ENCODE data around the gene MAP4.

The MAP4 gene

DNA sequence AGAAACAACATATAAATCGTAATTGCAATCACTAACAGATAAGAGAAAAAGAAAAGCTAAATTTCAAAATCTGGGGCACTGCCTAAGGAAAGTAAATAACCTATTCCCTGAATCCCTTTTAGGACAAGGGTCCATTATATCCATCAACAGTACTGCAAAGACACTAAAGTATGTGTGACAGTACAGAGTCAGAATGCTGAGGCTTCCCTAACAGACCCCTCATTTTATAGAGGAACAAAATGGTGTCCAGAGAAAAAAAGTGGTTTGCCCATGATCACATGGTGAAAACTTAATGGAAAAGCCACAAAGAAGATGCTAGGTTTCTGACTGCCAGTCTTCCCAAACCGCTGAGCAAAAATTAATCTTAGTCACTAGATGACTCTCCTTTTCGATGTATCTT is 119.5 kb downstream of the MAP4 start:
- Histone ChIP-seq H3K4me3 (ENCODE audit: low read depth, low read length) (no peak overlapping the region), H3K4me1 (ENCODE audit: control insufficient read depth, insufficient read depth, low read length) (no peaks in the 10 kb centered on the region), H3K27ac (ENCODE audit: extremely low read depth, low read depth, low read length) (no peak overlapping the region), H3K36me3 (ENCODE audit: control insufficient read depth in 2 of 2, insufficient read depth in 1 of 2, low read length in 2 of 2) (peaks cover 0 to 11% of the 10 kb centered on the region in 2 experiments; a peak in 1 of 3 replicates), H3K9me3 (ENCODE audit: control insufficient read depth, insufficient read depth, low read depth, low read length) (no peaks in the 10 kb centered on the region)
- ChIA-PET POLR2A (no interaction called here), CTCF (no interaction called here)
- TF ChIP-seq, protein P1, sequence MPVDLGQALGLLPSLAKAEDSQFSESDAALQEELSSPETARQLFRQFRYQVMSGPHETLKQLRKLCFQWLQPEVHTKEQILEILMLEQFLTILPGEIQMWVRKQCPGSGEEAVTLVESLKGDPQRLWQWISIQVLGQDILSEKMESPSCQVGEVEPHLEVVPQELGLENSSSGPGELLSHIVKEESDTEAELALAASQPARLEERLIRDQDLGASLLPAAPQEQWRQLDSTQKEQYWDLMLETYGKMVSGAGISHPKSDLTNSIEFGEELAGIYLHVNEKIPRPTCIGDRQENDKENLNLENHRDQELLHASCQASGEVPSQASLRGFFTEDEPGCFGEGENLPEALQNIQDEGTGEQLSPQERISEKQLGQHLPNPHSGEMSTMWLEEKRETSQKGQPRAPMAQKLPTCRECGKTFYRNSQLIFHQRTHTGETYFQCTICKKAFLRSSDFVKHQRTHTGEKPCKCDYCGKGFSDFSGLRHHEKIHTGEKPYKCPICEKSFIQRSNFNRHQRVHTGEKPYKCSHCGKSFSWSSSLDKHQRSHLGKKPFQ (tag by site-specific recombination; IDR thresholded peaks at IDR 0.05): no peak
- TF ChIP-seq, protein P2, sequence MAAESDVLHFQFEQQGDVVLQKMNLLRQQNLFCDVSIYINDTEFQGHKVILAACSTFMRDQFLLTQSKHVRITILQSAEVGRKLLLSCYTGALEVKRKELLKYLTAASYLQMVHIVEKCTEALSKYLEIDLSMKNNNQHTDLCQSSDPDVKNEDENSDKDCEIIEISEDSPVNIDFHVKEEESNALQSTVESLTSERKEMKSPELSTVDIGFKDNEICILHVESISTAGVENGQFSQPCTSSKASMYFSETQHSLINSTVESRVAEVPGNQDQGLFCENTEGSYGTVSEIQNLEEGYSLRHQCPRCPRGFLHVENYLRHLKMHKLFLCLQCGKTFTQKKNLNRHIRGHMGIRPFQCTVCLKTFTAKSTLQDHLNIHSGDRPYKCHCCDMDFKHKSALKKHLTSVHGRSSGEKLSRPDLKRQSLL (tag by site-specific recombination; IDR thresholded peaks at IDR 0.05): no peak
- TF ChIP-seq SCRT2 (tag by site-specific recombination; IDR thresholded peaks at IDR 0.05) (no peak), ZNF335 (tag by site-specific recombination; conservative IDR thresholded peaks at IDR 0.05) (no peak), ZNF404 (tag by site-specific recombination; IDR thresholded peaks at IDR 0.05) (no peak), ZFP69B (tag by site-specific recombination; IDR thresholded peaks at IDR 0.05) (no peak), ZNF311 (tag by site-specific recombination; IDR thresholded peaks at IDR 0.05; ENCODE audit: borderline replicate concordance) (no peak), ZNF121 (tag by site-specific recombination; IDR thresholded peaks at IDR 0.05) (no peak), PRDM1 (tag by site-specific recombination; IDR thresholded peaks at IDR 0.05) (no peak)
- TF ChIP-seq, protein P3, sequence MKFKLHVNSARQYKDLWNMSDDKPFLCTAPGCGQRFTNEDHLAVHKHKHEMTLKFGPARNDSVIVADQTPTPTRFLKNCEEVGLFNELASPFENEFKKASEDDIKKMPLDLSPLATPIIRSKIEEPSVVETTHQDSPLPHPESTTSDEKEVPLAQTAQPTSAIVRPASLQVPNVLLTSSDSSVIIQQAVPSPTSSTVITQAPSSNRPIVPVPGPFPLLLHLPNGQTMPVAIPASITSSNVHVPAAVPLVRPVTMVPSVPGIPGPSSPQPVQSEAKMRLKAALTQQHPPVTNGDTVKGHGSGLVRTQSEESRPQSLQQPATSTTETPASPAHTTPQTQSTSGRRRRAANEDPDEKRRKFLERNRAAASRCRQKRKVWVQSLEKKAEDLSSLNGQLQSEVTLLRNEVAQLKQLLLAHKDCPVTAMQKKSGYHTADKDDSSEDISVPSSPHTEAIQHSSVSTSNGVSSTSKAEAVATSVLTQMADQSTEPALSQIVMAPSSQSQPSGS (tag by site-specific recombination; IDR thresholded peaks at IDR 0.05; ENCODE audit: low read depth): no peak

DNA sequence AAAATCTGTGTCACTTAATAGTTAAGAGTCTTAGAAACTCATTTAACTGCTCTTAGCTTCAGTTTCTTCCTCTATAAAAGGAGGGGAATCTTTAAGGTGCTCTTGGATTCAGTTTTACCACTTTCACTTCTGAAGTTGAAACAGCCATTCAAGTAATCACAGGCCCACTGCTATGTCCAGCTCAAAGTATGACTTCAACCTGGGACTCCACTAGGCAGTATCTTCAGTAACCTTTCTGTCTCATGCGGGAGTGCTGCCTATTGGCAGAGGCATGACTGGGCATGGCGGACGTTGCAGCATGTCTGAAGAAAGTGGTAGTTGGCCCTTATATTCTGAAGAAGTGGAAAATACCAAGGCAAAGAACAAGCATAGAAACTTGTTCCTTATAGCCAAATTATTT is 121.0 kb downstream of the MAP4 start:
- no peaks in the 10 kb centered on the region for H3K4me1 ChIP-seq (ENCODE audit: control insufficient read depth, insufficient read depth, low read length)
- H3K9me3 ChIP-seq (ENCODE audit: control insufficient read depth, insufficient read depth, low read depth, low read length): no peaks in the 10 kb centered on the region
- POLR2A ChIA-PET: no interaction called here
- H3K27ac ChIP-seq (ENCODE audit: extremely low read depth, low read depth, low read length): no peak overlapping the region
- no peak overlapping the region for H3K4me3 ChIP-seq (ENCODE audit: low read depth, low read length)
- H3K36me3 ChIP-seq (ENCODE audit: control insufficient read depth in 2 of 2, insufficient read depth in 1 of 2, low read length in 2 of 2): peaks cover 0 to 23% of the 10 kb centered on the region in 2 experiments; a peak in 1 of 3 replicates
- CTCF ChIA-PET: no interaction called here
- TF ChIP-seq, protein P4, sequence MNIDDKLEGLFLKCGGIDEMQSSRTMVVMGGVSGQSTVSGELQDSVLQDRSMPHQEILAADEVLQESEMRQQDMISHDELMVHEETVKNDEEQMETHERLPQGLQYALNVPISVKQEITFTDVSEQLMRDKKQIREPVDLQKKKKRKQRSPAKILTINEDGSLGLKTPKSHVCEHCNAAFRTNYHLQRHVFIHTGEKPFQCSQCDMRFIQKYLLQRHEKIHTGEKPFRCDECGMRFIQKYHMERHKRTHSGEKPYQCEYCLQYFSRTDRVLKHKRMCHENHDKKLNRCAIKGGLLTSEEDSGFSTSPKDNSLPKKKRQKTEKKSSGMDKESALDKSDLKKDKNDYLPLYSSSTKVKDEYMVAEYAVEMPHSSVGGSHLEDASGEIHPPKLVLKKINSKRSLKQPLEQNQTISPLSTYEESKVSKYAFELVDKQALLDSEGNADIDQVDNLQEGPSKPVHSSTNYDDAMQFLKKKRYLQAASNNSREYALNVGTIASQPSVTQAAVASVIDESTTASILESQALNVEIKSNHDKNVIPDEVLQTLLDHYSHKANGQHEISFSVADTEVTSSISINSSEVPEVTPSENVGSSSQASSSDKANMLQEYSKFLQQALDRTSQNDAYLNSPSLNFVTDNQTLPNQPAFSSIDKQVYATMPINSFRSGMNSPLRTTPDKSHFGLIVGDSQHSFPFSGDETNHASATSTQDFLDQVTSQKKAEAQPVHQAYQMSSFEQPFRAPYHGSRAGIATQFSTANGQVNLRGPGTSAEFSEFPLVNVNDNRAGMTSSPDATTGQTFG (tag by site-specific recombination; IDR thresholded peaks at IDR 0.05; ENCODE audit: borderline replicate concordance): no peak
- no peak for TF ChIP-seq ZNF184 (tag by site-specific recombination; IDR thresholded peaks at IDR 0.05)
- TF ChIP-seq ZNF292 (tag by site-specific recombination; IDR thresholded peaks at IDR 0.05; ENCODE audit: borderline replicate concordance, low read depth): no peak
- no peak for TF ChIP-seq ZNF223 (tag by site-specific recombination; IDR thresholded peaks at IDR 0.05)
- TF ChIP-seq ZNF202 (tag by site-specific recombination; IDR thresholded peaks at IDR 0.05; ENCODE audit: borderline replicate concordance): no peak
- no peak for TF ChIP-seq ZNF654 (tag by site-specific recombination; IDR thresholded peaks at IDR 0.05; ENCODE audit: low read depth)
- TF ChIP-seq GLI4 (tag by site-specific recombination; IDR thresholded peaks at IDR 0.05): no peak
- TF ChIP-seq MZF1 (tag by site-specific recombination; IDR thresholded peaks at IDR 0.05; ENCODE audit: borderline replicate concordance): no peak
- TF ChIP-seq, protein P5, sequence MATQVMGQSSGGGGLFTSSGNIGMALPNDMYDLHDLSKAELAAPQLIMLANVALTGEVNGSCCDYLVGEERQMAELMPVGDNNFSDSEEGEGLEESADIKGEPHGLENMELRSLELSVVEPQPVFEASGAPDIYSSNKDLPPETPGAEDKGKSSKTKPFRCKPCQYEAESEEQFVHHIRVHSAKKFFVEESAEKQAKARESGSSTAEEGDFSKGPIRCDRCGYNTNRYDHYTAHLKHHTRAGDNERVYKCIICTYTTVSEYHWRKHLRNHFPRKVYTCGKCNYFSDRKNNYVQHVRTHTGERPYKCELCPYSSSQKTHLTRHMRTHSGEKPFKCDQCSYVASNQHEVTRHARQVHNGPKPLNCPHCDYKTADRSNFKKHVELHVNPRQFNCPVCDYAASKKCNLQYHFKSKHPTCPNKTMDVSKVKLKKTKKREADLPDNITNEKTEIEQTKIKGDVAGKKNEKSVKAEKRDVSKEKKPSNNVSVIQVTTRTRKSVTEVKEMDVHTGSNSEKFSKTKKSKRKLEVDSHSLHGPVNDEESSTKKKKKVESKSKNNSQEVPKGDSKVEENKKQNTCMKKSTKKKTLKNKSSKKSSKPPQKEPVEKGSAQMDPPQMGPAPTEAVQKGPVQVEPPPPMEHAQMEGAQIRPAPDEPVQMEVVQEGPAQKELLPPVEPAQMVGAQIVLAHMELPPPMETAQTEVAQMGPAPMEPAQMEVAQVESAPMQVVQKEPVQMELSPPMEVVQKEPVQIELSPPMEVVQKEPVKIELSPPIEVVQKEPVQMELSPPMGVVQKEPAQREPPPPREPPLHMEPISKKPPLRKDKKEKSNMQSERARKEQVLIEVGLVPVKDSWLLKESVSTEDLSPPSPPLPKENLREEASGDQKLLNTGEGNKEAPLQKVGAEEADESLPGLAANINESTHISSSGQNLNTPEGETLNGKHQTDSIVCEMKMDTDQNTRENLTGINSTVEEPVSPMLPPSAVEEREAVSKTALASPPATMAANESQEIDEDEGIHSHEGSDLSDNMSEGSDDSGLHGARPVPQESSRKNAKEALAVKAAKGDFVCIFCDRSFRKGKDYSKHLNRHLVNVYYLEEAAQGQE (tag by site-specific recombination; IDR thresholded peaks at IDR 0.05): no peak
- no peak for TF ChIP-seq ZNF660 (tag by site-specific recombination; IDR thresholded peaks at IDR 0.05)
- no peak for TF ChIP-seq ZBTB21 (tag by site-specific recombination; IDR thresholded peaks at IDR 0.05)
- no peak for TF ChIP-seq OSR2 (tag by site-specific recombination; IDR thresholded peaks at IDR 0.05)
- TF ChIP-seq, protein P6, sequence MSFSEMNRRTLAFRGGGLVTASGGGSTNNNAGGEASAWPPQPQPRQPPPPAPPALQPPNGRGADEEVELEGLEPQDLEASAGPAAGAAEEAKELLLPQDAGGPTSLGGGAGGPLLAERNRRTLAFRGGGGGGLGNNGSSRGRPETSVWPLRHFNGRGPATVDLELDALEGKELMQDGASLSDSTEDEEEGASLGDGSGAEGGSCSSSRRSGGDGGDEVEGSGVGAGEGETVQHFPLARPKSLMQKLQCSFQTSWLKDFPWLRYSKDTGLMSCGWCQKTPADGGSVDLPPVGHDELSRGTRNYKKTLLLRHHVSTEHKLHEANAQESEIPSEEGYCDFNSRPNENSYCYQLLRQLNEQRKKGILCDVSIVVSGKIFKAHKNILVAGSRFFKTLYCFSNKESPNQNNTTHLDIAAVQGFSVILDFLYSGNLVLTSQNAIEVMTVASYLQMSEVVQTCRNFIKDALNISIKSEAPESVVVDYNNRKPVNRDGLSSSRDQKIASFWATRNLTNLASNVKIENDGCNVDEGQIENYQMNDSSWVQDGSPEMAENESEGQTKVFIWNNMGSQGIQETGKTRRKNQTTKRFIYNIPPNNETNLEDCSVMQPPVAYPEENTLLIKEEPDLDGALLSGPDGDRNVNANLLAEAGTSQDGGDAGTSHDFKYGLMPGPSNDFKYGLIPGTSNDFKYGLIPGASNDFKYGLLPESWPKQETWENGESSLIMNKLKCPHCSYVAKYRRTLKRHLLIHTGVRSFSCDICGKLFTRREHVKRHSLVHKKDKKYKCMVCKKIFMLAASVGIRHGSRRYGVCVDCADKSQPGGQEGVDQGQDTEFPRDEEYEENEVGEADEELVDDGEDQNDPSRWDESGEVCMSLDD (tag by site-specific recombination; IDR thresholded peaks at IDR 0.05): no peak

All from HEK293 (cell line).